GM18526 (cell line): ENCODE results near the gene BORCS6.
A peak's percentile ranks its signal among the peaks of the same experiment; 100 is the strongest.

Experiments used
- POLR2A ChIP-seq: IDR thresholded peaks from 3 replicates; pipeline ENCODE4 v1.6.1; 2011; ENCODE audit not compliant: insufficient read length; ENCODE audit errors: extremely low read depth

The BORCS6 gene

DNA sequence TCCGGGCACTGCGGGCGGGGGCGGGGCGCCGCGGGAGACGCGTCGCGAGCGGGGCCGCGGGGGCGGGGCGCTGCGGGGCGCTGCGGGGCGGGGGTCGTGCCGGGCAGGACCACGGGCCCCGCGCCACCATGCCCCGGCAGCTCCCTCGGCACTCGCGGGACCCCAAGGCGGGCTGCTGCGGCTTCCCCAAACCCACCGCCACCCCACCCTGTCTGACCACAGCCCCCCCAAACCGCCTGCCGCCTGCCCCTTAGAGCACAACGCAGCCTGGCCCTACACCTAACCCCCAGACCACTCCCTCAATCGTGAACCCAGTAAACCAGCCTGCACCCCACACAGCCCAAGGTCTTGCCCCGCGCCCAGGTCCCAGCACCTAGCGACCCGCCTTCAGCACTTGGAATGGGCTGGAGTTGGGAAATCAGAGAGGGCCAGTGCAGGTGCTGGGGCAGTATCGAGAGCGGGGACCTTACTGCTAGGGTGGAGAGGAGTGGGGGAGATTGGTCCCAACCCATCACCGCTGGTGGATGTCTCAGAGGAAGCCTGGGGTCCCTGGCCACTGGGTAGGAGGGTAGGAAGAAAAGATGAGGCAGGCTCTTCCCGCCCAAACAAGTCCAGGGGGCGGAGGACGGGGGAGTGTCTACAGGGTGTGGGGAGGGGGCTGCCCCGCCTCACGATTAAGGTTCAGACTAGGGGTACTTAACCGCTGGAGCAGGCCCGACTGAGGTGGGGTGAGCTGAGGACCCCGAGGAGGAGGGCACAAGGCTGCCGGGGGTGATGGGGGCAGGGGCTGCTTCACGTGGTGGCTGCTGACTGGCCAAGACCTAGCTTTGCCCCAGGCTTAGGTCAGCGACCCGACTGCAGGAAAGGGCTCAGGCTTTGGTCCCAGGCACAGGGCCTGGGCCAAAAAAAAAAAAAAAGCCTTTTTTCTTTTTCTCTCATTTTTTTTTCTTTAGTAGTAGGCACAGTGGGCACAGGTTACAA, 26.7 kb downstream of the BORCS6 start:
- no peak for TF ChIP-seq POLR2A

DNA sequence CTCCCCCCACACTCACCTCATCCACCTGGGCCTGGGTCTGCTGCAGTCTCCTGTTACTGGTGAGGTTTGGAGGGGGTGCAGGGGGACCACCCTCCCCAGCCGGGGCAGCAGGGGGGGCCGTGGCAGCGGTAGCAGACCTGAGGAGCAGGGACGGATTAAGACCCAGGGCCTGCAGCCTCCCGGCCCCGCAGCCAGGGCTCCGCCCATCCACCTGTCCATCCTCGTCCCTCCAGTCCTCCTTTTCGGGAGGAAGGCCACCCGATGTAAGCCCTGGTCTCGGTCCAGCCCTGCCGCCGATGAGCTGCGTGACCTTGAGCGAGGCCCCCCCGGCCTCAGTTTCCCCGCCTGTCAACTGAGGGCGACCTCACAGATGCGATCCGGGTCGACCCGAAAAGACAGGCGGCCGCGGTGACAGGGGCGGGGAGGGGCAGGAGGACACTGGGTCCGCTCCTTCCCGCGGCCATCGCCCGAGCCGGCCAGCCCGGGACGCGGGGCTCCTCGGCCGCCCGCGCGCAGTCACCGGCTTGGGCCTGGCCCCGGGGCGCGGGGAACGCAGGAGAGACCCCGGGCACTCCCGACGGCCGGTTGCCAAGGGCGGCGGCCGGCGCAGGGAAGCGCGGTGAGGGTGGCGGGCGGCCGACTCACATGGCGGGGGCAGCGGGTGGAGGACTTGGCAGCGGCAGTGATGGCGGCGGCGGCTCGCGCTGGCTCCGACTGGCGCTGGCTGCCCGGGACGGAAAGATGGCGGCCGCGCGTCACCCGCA, 27.6 kb downstream of the BORCS6 start, which contains the start of gene VAMP2:
TSS of gene VAMP2 (minus strand) at position 716 of the 764 bp plus-strand sequence. CDS start at position 647, 69 bp downstream.
- peak; percentile 68 for TF ChIP-seq POLR2A

DNA sequence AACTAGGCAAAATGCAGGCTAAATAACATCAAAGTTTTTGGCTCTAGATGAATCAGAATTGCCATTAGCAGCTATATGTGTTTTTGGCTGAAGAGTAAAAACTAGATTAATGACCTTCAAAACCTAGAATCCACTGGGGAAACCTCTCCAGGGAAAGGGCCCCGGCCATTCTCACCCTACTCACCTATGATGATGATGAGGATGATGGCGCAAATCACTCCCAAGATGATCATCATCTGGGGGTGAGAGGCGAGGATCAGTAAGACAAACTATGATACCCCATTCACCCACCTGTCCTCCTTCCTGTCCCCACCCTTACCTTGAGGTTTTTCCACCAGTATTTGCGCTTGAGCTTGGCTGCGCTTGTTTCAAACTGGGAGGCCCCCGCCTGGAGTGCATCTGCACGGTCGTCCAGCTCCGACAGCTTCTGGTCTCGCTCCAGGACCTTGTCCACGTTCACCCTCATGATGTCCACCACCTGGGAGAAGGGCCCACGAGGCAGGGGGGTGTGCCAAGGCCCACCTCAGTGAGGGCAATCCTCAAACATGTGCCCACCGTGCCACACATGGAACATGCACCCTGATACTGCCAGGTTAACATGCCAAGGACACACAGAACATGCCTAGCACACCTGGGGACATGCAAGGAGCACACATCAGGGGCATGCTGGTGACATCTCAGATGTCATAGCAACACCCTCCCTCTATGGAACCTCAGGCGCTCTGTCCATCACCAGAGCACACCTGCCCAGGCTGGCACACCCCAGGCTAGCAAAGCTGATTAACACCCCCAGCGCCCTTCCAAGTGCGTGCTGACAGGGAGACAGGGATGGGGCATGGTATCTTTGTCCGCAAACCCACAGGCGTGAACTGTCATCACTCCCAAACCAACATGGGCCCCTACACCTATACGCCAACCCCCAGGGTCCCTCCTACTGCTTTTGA, 28.4 kb downstream of the BORCS6 start:
- no peak for TF ChIP-seq POLR2A

DNA sequence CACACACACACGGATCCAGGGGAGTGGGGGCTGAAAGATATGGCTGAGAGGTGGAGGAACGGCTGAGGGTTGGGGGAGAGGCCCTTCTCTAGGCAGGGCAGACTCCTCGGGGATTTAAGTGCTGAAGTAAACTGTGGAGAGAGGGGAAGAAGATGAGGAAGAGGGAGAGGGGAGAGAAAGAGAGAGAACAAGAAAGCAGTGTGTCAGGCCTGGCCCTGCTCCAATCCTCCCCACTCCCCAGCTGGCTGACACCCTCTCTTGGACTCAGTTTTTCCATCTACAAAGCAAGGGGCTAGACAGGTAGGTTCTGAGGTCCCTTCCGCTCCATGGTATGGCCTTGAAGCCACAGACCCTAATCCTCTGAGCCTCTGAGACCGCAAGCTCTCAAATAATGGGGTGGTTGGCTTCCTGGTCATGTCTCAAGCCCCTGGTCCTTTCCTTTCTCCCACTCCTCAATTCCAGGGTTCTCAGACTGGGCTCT, 29.2 kb downstream of the BORCS6 start:
- no peak for TF ChIP-seq POLR2A

DNA sequence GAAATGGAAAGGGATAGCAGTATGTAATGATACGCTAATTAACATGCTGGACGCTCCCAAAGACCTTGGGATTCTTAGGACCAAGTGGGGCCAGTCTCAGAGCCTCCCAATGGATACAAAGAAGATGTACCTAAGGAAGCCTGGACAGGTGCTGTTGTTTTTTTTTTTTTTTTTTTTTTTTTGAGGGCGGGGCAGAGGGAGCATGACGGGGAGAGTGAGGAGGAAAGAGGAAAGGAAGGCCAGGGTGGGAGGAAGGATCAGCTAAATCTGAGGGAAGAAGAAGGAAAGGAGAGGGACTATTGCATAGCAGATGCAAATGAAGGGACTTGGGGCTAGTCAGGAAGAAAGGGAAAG, 29.8 kb downstream of the BORCS6 start:
- TF ChIP-seq POLR2A = no peak

DNA sequence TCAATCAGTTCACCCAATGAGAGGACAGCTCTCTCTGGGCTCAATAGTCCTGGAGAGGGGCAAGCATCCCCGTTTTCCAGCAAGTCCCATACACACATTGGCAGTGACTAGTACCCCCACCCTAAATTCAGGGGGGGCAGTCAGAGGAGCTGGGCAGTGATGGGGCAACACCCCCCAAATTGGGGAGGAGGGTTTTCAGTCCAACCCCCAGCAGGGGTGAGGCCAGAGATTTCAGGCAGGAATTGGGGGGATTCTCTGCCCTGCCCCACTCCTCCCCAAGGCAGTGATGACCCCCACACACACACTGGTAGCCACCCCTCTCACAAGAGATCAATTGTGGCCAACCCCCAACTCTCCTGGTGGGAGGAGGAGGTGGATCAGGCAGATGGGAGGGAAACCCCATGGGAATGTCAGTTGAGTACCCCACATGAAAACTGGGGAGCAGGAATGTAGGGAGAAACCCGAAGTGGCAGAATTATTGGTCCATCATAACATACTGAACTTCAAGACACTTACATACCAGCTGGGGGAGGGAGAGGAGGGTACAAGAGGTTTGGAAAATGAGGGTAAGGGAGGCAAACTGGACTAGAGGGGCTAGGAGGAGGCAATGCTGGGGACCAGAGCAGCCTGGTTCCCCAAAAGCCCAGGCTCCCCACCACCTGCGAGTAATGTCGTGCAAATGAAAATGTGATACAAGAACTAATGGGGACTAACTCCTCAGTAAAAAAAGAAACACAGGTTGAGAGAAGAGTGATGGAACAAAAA, 30.3 kb downstream of the BORCS6 start:
- TF ChIP-seq POLR2A = no peak

DNA sequence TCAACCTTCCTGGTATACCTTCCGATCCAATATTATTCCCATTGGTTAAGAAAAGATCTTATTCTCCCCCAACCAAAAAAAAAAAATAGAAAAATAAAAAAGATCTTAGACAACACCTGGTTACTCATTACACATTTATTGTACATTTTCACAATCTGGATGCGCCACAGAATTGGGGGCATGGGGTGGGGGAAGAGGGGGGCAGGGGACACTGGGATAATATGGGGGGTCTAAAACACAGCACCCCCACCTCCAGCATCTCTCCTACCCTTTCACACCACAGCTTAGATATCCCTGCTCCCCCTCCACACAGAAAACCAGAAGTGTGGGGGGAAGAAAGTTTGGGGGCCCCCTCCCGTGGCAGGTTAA, 31.0 kb downstream of the BORCS6 start:
- no peak for TF ChIP-seq POLR2A

DNA sequence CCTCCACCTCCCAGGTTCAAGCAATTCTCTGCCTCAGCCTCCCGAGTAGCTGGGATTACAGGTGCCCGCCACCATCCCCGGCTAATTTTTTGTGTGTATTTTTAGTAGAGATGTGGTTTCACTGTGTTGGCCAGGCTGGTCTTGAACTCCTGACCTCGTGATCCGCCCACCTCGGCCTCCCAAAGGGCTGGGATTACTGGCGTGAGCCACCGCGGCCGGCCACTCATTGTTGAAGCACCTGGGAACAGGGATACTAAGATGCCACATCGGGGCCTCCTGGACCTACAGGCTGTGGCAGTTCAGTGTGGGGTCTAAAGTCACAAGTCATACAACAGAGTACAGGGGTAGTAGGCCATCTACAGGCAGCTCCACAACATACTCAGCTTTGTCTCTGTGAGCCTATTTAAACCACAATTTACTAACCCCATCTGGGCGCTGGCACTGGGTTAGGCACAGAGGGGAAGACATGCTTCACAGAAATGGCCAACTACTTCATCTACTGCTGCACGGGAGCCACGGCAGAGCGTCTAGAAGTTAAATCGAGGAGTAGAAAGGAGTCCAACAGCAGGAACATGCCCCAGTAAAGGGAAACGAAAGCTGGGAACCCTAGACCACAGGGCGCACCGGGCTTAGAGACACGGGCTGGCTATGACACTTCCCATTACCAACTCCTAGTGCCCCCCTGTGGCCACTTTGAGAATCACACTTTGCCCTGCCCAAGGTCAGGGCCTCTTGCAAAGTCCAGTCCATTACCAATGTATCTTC, 31.5 kb downstream of the BORCS6 start:
- no peak for TF ChIP-seq POLR2A

DNA sequence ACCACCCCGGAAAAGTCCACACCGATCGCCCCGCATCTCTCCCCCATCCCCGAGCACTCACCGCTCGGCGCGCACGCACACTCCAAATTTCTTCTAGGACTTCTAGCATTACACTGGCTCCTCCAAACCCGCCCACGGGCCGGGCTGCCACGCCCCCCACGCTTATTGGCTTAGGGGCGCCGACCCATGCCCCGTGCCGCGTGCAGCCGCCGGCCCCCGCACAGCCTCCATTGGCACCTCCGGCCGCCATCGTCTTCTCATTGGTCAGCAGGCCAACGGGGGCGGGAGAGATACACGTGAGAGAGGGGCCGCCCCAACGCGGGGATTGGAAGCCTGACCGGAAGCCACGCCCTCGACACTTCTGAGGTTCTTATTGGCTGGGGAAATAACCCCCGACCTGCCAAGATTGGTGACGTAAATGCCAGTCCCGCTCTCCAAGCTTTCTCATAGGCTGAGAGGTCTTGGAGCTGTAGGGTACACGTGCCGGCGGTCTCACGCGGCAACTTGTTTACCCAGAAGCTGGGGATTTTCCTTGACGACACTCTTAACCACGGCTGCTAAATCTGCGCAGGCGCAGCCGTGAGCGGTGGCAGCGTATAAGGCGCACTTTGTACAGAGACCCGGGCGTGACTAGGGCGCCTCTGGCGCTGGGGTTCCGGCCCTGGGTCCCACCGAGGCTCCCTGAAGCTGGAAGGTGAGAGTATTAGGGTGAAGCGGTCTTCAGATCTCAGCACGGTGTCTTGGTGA, 33.6 kb downstream of the BORCS6 start:
- peak; percentile 65 for TF ChIP-seq POLR2A

DNA sequence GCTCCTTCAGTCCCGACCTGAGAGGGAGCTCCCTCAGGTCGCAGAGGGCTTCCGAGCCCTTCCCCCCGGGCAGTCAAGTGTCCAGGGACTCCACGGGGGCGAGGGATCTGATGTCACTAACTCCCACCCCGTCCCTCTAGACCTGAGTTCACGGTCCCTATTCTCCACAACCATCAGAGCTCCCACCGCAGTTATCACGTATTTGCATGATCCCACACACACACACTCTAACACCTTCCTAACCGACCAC, 34.1 kb downstream of the BORCS6 start:
- no peak for TF ChIP-seq POLR2A

DNA sequence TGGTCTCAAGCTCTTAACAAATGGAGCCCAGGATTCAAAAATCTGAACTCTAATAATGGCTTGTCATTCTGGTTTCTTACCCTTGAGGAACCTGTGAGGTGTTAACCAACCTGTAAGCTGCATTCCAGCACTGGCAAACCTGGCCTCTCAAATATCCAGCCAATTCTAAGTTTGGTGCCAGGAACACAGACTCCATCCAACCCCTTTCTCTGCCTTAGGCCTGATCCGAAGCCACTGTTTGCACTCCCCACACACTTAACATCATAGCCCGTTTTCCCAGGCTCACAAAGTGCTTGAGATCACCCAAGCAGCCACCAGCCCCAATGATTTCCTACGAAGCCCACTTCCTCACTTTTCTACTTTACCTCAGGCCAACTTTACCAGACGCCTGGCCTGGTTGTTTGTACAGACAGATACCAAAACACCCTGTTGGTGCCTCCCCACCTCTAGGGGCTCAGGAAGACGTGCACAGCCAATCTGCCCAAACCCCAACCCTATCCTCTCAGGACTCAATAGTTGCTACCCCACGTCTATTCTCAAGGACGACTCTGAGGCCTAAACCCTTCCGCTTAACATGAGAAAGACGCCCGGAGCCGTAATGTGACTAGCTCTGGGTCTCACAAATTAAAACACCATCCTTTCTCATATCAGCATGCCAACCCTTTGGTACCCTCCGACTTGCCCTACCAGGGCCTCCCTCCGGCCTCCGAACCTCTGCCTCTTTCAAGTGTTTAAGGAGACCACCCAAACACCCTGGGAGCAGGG, 34.6 kb downstream of the BORCS6 start:
- no peak for TF ChIP-seq POLR2A

DNA sequence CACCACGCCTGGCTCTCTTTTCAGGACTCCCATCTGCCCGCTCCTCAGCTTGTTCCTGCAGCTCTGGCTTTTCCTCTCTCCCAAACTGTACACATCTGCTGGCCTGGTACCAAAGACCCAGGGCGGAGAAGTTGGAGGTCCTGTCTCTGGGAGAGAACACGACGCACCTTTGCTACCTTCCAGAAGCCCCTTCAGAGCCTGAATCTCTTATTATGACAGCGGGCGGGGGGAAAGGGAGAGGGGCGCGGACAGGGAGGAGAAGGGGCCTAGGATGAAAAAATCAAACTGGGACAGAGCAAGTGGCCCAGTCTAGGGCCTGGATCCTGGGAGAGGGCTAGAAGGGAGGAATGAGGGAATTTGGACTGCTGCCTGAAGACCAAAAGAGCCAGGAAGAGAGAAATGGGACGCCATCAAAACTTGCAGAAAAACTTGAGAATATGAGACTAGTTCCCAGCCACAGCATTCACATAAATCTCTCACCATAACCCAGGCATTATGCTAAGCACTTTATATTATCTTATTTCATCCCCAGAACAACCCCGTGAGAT, 35.3 kb downstream of the BORCS6 start:
- TF ChIP-seq POLR2A = no peak

DNA sequence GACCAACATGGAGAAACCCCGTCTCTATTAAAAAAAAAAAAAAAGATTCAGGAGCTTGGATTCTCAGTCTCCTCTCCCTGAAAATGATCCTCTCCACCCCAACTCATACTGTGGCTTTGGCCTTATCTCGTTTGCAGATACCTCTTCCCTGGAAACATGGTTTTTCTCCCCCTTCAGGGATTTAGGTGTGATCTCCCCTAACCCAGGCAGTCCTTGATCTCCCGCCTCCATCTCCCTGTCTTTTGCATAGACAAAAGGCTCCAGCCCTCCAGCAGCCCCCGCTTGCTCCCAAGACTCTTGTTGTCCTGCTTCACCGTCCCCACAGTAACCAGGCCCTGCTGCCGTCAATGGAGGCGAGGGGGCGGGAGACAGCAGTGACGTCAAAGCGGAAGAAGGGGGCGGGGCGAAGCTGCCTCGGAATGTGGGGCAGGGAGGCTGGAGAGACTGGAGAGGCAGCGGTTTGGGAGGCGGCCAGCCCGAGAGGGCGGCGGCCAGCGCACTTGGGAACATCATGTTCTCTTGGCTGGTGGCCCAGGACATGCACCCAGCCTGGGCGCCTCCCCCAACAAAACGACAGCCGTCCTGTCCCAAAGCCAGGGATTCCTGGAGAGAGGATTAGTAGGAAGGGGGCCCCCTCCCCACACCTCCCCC, 35.9 kb downstream of the BORCS6 start:
- peak; percentile 35 for TF ChIP-seq POLR2A
